ENCODE measurements around the gene TDRD15.
"Not testable (repeated sequence)": the region's sequence is repeated elsewhere in the genome, so short reads cannot be mapped to it uniquely, and the experiment has no call there.

Gene TDRD15

DNA sequence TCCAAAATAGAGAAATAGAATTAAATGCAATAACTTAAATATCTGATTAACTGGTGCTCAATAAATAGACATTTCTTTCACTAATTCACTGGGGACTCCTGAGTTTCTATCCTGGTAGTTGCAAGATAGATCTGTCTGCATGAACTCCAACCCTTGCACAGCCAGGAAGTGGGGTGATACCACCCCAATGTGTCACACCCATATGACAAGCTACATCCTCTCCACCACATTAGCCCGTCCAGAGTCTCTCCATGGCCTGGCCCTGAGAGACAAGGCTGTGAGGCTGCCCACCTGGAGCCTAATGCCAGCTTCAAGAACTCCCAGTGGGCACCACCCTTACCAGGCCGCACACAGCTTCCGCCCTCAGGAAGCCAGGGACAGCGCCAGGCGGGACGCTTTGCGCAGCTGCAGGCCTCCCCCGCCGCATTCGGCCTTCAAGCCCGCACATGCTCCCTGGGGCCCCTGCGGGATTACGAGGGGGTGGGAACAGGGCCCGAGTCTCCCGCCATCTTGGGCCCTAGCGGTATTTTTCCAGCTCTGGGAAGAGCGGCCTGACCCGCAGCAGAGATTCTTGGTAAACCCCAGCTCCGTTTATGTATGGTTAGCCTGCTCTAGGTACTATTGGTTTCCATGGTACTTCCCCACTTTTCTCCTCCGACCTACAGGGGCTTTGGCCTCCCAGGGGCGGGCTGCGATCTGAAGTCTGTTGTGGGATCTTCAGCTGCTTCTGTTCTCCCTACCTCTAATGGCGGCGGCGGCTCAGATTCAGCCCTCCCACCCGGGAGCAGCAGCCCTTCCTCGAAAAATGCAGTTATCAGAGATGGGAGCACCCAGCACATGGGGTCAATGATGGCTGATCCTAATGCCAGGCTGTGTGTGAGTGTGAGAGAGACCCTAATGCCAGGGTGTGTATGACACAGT lies at the start of gene TDRD15:
Gene TDRD15, plus strand, starts transcription at position 496 of the 921 bp plus-strand sequence. CDS start 13,500 bp downstream, outside the sequence.
- DNase-seq (ENCODE audit: low read depth in 2 of 2): no peak

DNA sequence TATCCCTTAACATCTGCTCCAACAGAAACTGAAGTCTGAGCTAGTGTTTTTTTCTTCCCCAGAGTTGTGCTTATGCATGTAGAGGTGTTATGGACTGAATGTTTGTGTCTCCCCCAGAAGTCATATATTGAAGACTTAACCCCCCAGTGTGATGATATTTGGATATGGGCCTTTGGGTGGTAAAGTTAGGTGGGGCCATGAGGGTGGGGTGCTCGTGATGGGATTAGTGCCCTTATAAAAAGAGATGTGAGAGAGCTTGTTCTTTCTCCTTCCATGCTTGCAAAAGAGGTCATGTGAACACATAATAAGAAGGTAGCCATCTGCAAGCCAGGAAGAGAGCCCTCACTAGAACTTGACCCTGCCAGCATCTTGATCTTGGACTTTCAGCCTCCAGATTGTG lies 45.5 kb upstream of the TDRD15 start:
- no peak for DNase-seq (ENCODE audit: low read depth in 2 of 2)

DNA sequence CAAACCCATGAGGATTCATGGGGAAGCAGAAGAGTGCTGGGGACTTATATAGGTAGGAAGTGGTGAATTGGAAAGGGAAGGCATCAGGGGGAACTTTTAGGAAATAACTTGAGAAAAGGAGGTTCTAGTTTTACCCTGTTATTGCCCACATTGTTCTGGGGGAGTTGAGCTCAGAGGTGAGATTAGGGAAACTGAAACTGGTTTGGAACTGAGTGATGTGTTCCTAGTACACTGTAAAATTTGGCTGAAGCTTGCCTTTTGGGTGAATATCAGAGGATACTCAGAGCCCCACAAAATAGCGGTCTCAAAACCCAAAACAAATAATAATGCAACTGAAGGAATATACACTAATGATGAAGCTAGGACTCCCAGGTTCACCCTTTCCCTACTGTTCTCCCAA lies 40.3 kb upstream of the TDRD15 start:
- DNase-seq (ENCODE audit: low read depth in 2 of 2): no peak

DNA sequence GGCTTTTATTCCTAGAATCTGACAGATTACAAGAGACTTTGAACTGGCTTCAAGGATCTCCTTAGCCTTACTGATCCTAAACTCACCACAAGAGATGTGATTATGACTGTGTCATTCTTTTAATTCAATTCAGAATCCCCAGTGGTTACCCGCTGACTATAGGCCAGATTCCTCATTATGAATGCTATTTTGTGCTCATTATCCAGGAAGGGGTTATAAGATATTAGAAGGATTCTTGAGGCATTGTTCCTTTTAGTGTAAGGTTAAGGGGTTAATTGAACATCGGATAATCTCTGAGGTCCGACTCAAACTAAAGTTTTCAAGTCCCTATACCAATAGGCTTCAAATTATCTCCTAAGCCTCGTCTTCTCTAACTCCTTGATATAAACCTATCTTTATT lies 39.4 kb upstream of the TDRD15 start:
- DNase-seq (ENCODE audit: low read depth in 2 of 2): no peak

DNA sequence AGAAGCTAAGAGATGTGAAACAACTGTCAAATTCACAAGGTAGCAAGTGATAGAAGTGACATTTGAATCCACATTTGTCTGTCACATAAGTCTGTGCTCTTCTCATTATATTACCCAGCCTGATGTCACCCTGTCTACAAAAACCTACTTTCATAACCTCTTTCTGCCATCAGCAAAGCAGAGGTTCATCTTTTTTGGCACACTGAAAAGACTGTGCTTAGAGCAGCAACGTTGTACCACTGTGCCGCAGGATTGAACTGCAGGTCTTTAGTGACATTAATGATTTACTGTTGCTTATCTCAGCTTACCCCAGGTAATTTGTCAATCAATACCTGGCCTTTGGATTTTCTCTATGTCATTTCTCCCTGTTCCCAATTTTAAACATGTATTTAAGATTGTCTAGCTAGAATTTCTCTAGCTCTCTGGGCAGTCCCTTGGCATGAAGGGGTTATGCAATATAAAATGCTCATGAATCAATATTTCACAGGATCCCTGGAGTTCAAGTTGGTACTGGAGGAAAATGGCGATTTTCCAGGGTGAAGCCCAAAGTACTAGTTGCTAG lies 31.4 kb upstream of the TDRD15 start:
- no peak for DNase-seq (ENCODE audit: low read depth in 2 of 2)

DNA sequence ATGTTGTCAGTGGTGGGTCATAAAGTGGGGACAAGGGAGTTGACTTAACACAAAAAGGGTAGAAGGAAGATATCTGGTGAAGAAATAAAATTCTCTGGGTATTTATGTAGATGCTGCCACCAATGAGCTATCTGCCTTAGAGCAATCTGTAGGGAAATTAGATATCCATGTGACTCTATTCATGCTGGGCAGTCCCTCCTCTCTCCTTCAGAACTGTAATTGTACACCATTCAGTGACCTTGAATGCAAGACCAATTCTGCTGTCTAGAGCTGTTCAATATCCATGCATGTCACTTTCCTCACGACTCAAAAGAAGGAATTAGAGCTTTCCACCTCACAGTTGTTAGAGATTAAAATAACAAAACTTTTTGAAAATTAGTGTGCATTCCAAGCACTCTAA lies 28.6 kb upstream of the TDRD15 start:
- DNase-seq (ENCODE audit: low read depth in 2 of 2): no peak

DNA sequence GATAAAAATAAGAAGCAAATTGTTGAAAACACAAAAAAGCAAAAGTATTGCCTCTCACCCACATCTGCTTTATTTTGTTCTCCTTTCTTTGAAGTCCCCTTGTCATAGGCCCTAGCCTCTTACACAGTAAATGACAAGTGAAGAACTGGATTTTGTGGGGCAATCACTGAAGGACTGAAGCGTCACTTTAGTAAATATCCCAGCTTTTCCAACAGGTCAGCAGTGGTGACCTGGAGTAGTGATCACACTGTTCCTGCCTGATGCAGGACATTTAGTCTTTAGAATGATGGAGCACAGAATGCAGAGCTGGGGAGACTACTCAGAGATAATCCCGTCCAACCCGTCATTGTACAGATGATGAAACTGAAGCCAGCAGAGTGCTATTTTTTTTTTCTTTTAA lies 28.1 kb upstream of the TDRD15 start:
- no peak for DNase-seq (ENCODE audit: low read depth in 2 of 2)

DNA sequence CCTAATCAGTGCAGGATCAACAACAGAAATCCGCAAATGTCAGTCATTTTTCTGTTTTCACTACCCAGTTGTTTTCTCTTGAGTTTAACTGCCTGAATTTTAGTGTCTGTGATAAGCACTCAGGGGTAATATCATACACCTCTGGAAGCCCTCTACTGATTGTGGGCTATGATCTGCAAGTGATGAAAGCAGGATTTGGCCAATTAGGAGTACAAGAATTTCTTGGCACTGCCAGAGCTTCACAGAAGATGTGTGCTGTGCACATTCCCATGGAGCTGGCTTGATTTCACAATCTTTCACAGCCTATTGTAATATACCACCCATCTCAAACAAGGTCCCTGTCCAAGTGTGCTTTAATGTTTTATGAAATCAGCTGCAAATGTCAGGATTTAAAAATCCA lies 27.3 kb upstream of the TDRD15 start:
- DNase-seq (ENCODE audit: low read depth in 2 of 2): no peak

DNA sequence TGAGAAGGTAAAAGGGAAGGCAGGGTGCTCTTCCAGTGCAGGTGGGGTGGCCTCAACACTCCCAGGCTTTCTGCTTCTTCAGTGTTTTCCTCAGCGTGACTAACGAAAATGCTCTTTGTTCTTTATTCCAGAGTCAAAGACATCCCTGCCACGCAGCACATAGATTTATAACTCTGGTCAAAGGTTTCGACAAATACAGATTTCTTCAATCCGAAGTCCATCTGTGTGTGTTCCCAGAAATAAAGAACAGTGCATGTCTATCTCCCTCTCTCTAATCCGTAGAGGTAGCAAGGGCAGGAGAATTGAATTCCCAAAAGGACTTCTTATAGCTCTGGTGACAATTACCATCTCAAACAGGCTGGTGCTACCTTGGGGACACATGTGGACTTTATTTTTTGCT lies 26.4 kb upstream of the TDRD15 start:
- DNase-seq (ENCODE audit: low read depth in 2 of 2): no peak

DNA sequence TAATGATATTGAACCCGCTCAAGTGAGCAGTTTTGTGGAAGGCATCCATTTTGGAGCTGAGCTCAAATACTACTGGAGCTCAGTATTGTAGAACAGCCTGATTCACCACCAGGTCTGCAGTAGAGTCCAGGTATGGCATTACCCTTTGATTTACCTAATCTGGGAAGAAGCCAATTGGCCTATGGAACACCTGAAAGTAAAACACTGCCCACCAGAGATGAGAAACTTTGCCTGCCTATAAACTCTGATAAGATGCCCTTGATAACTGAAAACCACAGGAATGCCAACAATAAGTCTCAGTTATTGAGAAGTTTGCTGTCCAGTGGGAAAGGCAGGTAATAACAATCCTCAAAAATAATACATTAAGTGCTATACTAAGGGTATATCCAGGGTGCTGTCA lies 25.5 kb upstream of the TDRD15 start:
- DNase-seq (ENCODE audit: low read depth in 2 of 2): no peak

DNA sequence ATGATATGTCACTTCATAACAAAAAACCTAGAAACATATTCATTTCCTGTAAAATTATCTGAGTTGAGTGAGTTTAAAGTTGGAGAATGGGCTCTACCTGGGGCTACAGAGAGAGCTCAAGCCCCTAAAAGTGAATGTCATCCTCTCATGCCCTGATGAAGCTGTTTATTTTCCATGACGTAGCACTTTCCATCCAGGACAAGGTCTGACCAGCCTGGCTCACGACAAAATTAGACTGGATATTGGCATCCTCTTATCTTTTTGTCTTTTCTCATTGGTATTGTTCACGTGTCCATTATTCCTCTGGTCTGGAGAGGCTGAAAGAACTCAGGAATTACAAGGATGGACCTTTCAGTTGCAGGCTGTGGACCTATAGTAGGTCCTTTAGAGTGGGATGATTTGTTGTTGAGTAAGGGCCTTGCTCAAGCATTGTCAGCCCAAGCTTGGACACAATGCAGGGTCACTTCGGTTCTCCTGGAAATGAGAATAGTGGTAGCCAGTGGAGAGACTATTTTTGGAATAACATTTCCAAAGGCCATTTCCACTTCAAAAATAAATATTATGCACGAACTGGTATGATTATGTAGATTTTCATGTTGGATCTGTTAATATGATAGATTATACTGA lies 24.4 kb upstream of the TDRD15 start:
- DNase-seq (ENCODE audit: low read depth in 2 of 2): no peak

DNA sequence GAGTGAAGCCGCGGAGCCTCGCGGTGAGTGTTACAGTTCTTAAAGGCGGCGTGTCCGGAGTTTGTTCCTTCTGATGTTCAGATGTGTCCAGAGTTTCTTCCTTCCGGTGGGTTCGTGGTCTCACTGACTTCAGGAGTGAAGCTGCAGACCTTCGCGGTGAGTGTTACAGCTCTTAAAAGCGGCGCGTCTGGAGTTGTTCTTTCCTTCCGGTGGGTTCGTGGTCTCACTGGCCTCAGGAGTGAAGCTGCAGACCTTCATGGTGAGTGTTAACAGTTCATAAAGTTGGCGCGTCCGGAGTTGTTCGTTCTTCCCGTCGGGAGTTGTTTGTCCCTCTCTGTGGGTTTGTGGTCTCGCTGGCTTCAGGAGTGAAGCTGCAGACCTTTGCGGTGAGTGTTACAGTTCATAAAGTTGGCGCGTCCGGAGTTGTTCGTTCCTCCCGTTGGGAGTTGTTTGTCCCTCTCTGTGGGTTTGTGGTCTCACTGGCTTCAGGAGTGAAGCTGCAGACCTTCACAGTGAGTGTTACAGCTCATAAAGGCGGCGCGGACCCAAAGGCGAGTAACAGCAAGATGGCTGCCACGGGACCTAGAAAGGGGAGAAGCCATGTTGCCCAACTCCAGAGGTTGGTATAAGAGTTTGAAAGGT lies 22.1 kb upstream of the TDRD15 start:
- DNase-seq (ENCODE audit: low read depth in 2 of 2): not testable (repeated sequence)

DNA sequence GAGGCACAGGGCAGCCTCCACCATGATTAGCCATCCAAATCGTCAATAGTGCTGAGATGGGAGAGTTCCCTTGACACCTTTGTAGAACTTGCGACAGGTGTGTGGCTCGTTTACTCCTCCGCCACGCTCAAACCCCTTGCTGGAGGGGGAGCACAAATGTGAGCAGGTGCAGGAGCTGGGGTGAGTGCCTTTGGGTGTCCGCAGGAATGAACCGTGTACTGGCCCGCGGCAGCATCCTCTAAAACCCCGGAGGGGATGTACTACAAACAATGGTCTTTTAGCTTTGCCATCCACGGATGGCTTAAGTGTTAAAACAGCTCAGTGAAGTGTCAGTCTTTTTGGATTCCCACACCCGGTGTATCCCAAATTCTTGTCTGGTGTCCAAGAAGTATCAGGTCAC lies 21.4 kb upstream of the TDRD15 start:
- DNase-seq (ENCODE audit: low read depth in 2 of 2): no peak

DNA sequence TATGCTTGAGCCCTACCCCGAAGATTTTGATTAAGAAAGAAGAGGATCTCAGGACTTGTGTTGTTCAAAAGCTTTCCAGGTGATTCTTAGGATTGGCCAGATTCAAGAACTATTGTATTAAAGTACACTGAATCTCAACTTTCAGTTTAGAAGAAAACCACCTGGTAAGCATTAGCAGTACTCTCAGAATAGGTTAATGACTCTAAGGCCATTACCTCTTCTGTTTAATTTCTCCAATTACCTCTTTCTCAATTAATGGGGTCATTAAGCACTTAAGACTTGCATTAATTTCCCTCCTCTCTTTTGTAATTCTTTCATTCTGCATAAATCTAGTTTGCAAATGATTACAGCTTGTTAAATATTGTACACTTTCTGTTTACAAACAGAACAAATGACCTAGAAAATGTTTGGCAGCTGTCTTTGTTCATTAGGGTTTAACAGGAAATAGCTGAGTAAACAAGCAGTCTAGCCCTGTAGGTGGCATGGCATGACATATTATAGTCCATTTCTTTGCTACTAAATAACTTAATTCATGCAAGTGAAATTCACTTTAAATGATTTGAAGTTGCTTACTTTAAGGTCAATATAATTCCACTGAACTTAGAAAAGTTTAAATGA lies 20.4 kb upstream of the TDRD15 start:
- no peak for DNase-seq (ENCODE audit: low read depth in 2 of 2)

DNA sequence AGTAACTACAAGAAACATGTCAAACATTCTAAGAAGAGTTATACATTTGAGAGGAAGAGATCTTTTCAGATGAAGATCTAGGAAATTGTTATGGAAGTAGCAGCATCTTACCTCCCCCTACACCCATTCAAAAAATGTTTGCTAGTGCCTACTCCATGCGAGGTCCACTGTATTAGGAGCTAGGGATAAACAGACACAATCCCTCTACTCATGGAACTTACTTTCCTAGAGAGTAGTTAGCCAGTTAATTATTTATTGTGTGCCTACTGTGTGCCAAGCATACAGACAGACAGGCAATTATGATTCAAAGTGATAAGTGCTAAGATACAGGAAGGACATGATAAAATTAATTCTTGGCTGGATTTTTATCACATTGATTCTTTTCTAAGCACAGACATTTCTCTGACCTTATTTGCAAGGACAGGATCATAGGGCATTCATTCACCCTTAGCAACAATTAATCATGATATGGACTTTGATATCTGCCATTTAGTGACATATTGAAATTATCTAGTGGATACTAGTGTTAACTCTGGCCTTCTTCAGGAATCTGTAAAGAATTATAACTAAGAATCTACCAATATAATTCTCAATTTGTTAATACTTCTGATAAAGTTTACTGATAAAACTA lies 19.6 kb upstream of the TDRD15 start:
- no peak for DNase-seq (ENCODE audit: low read depth in 2 of 2)

DNA sequence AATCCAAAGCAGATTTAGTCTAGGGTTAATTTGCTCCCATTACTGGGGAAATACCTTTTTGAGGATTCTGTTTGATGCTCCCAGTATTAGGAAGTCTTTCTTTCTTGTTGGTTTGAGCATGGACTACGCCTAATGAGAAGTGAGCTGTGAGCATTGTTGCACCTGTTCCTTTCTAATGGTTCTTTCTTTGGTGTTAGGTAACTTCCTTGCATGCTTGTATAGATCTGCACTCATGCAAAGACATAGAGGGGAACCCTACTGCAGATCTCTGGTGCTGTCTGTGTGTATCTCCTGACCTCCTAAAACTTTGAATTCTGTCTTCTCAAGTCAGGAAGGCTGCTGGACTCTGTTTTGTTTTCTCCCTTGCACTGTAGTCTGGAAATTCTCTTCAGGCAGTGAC lies 12.8 kb upstream of the TDRD15 start:
- no peak for DNase-seq (ENCODE audit: low read depth in 2 of 2)

DNA sequence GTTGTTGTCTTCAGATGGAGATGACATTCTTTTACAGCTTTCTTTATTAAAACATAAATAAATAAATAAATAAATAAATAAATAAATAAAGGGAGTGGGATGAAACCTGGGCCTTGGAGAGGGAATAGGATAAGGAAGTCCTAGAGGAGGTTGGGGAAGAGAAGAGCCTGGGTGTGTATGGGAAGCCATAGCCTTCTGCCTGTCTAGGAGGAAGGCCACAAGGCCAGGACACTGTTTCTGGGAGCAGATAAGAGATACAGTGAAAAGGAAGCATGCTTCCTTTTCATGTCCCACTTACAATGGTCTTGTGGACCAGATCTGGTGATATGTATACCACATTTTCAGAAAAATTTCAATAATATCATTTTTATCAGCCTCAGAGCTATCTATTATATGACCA lies 6.1 kb upstream of the TDRD15 start:
- no peak for DNase-seq (ENCODE audit: low read depth in 2 of 2)

DNA sequence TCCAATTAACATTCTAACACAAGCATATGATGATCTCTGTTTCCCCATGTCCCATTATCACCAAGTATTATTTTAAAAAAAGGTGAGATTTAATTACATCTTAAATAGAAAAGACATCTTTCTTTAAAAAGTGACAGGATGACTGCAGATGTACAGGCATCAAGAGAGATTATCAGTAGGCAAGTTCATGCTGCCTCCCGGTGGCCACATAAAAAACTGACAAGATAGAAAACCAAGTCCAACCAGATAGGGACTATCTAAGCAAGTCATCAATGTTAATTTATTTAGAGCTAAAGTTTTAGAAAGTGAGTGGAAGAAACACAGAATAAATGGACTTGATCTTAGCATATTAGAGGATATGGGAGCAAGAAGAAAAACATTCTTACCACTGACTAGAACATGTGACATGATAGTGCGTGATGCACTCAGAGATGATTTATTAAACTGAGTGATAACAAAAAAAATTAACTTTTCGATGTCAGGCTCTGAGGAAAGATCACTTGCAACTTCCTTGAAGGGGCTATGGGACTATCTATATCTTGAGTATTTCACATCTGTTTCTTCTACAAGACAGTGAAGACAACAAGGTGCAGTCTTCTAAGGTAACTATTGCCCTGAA lies 5.4 kb upstream of the TDRD15 start:
- no peak for DNase-seq (ENCODE audit: low read depth in 2 of 2)

DNA sequence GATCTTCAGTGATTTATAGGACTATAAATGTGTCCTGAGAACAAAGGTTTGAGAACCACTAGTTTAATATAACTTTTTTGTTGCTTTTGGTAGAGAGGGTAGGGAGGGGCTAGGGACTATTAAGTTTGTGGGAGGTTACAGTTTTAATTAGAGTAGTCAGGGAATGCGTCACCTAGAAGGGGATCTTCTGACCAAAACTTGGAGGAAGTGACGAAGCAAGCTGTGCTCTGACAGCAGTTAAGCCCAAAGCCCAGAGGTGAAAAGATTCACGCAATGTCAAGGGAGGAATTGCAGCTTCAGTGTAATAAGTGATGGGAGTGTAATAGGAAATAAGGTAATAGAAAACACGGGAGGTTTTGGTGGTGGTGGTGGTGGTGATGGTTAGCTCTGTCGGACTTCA lies 8.1 kb downstream of the TDRD15 start:
- DNase-seq (ENCODE audit: low read depth in 2 of 2): no peak

DNA sequence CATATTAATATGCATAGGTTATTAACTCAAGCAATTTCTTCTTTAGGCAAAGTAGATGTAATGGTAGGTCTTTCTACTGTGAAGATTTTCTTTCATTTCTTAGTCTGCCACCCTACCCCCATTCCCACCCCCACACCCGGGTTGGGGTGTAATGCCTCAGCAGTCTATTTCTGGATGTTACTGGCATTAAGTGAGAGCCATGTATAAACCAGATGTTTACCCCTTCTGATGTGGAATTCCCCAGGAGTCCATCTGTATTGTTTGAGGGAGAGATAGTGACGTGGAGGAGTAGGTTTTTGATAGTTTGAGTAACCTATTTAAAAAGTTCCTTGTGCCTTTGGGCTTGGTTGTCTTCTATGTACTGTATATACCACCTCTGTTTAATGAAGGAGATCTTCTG lies 11.8 kb downstream of the TDRD15 start:
- DNase-seq (ENCODE audit: low read depth in 2 of 2): no peak

DNA sequence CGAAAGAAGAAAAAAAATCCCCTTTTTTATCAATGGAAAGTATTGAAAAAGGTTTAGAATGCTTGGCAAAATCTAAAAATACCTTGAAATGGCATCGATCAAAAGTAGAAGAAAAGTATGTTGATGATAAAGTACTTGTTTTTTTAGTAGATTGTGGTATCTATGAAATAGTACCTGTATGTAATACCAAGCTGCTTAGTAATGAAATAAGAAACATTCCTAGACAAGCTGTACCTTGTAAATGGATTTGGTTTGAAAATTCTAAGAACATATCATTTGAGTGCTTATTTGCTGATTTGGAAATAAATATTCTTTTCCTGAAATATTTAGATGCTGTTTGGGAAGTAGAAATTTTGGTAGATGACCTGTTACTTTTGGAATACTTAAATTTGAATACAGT lies 18.4 kb downstream of the TDRD15 start:
- DNase-seq (ENCODE audit: low read depth in 2 of 2): no peak
